Measurements from ENCODE around the gene OCA2. TPM values are rescaled to one million over a fixed set of nuclear protein-coding genes. Genes with fewer than 3 reads are reported as not detected.

Gene OCA2
- total and polyA plus RNA-seq, 2 of the 4 experiments (the other 2 are of a cell fraction), result under 0.01 to 0.03 TPM

GRCh38 chr15:27730868-27731267 is 368.2 kb downstream of the OCA2 start:
- POLR2A ChIA-PET (ENCODE audit: unreplicated experiment), result no interaction called here
- Histone ChIP-seq H2BK15ac (ENCODE audit: low read depth, low read length) (no peak overlapping the region), H4K5ac (ENCODE audit: low read depth, low read length) (no peak overlapping the region), H4K91ac (ENCODE audit: insufficient read depth, low read depth, low read length) (no peak overlapping the region), H3K27ac (ENCODE audit: insufficient read depth, low read length) (no peak overlapping the region), H3K23ac (ENCODE audit: low read depth, low read length) (no peak overlapping the region), H3K4me3 (ENCODE audit: insufficient read depth, low read depth, low read length) (no peak overlapping the region), H3K4me2 (ENCODE audit: low read depth, low read length) (no peak overlapping the region), H2BK20ac (ENCODE audit: low read depth, low read length) (no peak overlapping the region), H3K9ac (ENCODE audit: low read depth, low read length) (no peak overlapping the region), H2AFZ (replicated peaks; ENCODE audit: low read length, poor library complexity) (no peak overlapping the region), H3K14ac (replicated peaks; ENCODE audit: low read depth, low read length) (no peak overlapping the region), H3K27me3 (ENCODE audit: control insufficient read depth, insufficient read depth, low read length) (no peaks in the 10 kb centered on the region), H3K36me3 (ENCODE audit: control insufficient read depth, insufficient read depth, low read length) (no peaks in the 10 kb centered on the region), H4K8ac (ENCODE audit: low read depth in 2 of 2, low read length in 2 of 2) (no peak overlapping the region), H3K4ac (ENCODE audit: low read depth, low read length) (no peak overlapping the region), H2BK5ac (ENCODE audit: low read depth, low read length, poor library complexity, severe bottlenecking) (no peak overlapping the region), H4K20me1 (ENCODE audit: insufficient read depth, low read length) (no peaks in the 10 kb centered on the region), H2BK120ac (ENCODE audit: low read depth, low read length) (no peak overlapping the region), H3K79me1 (ENCODE audit: low read depth in 1 of 2, low read length in 2 of 2) (no peaks in the 10 kb centered on the region), H2AK9ac (replicated peaks; ENCODE audit: low read depth, low read length, poor library complexity) (no peak overlapping the region), H3K4me1 (ENCODE audit: control insufficient read depth, insufficient read depth, low read length) (no peaks in the 10 kb centered on the region), H3K9me1 (ENCODE audit: insufficient read depth, low read length) (no peaks in the 10 kb centered on the region), H3K18ac (ENCODE audit: low read depth, low read length) (no peak overlapping the region), H3K9me3 (ENCODE audit: control insufficient read depth, insufficient read depth, low read length) (peaks cover 22% of the 10 kb centered on the region), H3K56ac (ENCODE audit: extremely low read depth, insufficient read depth, low read length) (no peak overlapping the region), H2AK5ac (ENCODE audit: low read depth, low read length) (no peak overlapping the region)
- CTCF ChIA-PET, result interaction anchor here (0.6 kb wide), 1 partner anchor 393 kb away, joined by 3 read pairs; no protein-coding TSS in a partner anchor
- dilution Hi-C loops (cut with HindIII; ENCODE audit: low sequenced_read_pairs, unreplicated experiment) (no loop called here), intact Hi-C loops (cut with micrococcal nuclease) (no loop called here), in situ Hi-C loops (cut with MboI; ENCODE audit: low sequenced_read_pairs) (no loop called here)
- ATAC-seq (ENCODE audit: low read depth), result no peak
- no peak for TF ChIP-seq RCOR1 (IDR thresholded peaks at IDR 0.05; ENCODE audit: insufficient replicate concordance, low read length)
- TF ChIP-seq MXI1 (IDR thresholded peaks at IDR 0.05; ENCODE audit: borderline replicate concordance, low read depth, low read length), result no peak
- no peak for TF ChIP-seq MAFK (IDR thresholded peaks at IDR 0.05; ENCODE audit: low read depth, low read length)
- TF ChIP-seq, protein P1, sequence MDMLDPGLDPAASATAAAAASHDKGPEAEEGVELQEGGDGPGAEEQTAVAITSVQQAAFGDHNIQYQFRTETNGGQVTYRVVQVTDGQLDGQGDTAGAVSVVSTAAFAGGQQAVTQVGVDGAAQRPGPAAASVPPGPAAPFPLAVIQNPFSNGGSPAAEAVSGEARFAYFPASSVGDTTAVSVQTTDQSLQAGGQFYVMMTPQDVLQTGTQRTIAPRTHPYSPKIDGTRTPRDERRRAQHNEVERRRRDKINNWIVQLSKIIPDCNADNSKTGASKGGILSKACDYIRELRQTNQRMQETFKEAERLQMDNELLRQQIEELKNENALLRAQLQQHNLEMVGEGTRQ (IDR thresholded peaks at IDR 0.05; ENCODE audit: low read depth, low read length), result no peak
- TF ChIP-seq CEBPB (IDR thresholded peaks at IDR 0.05; ENCODE audit: low read depth, low read length), result no peak
- TF ChIP-seq RFX5 (IDR thresholded peaks at IDR 0.05; ENCODE audit: low read depth, low read length), result no peak
- TF ChIP-seq ELK1 (IDR thresholded peaks at IDR 0.05; ENCODE audit: borderline replicate concordance, low read depth, low read length), result no peak
- BruUV-seq (replicated peaks), result no TSS peak
- DNase-seq, result peak; percentile 61

Measured in IMR-90 (cell line).